Thyroid gland (tissue), 4 donors: ENCODE results near the gene GLB1L.

ENCODE experiments used
- CTCF ChIP-seq, 6 experiments: fragments of 200-600 bp in 3 of 6; fragments of 450-650 bp in 3 of 6; sonication (generic) in 3 of 6; IDR thresholded peaks; one replicate each; pipeline ENCODE4 v1.5.1; 2016 to 2019; ENCODE audit warnings: antibody characterized with exemption in 6 of 6, mild to moderate bottlenecking in 2 of 6, inconsistent platforms in 1 of 6, moderate library complexity in 1 of 6
- POLR2A ChIP-seq, 2 donors: fragments of 450-650 bp; IDR thresholded peaks; one replicate each; pipeline ENCODE4 v1.6.1; 2017; ENCODE audit warnings: antibody characterized with exemption in 2 of 2, mild to moderate bottlenecking in 2 of 2, moderate library complexity in 1 of 2

- TF ChIP-seq CTCF (IDR thresholded peaks at IDR 0.05), result no peak
- no peak for TF ChIP-seq POLR2A (IDR thresholded peaks at IDR 0.05)
These were observed 9.5 kb upstream of the GLB1L start for GRCh38 chr2:219254590-219255201.
